ENCODE measurements around the gene RNASE12. TPM values are rescaled to one million over a fixed set of nuclear protein-coding genes. Genes with fewer than 3 reads are reported as not detected.
"Not testable (repeated sequence)": the region's sequence is repeated elsewhere in the genome, so short reads cannot be mapped to it uniquely, and the experiment has no call there.

Gene RNASE12
- total RNA-seq, 1 donor: not detected

GRCh38 chr14:20583908-20584307, 7.3 kb downstream of the RNASE12 start:
- DNase-seq (ENCODE audit: low read depth in 2 of 3, low spot score in 2 of 3): no peak

DNA sequence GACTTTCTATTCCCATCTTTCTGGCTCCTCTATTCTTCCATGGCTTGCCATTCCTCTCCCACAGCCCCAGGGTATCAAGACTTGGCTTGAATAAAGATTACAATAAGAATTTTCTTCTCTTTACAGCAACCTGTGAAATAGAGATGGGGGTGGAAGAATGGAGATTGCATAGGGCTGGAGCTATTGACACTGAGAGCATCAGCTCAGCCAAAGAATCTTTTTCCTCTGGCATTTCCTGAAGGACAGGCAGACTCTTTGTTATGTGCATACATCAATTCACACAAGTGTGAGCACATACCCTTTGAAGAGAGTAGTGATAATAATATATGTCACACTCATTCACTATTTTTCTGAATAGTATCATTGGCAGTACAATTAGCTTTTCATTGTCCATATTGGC, 8.0 kb downstream of the RNASE12 start:
- DNase-seq (ENCODE audit: low read depth in 2 of 3, low spot score in 2 of 3): no peak

GRCh38 chr14:20580242-20580641, 10.9 kb downstream of the RNASE12 start:
- DNase-seq (ENCODE audit: low read depth in 2 of 3, low spot score in 2 of 3): peak in 1 of 3 donors; percentile 54

- DNase-seq (ENCODE audit: low read depth in 2 of 3, low spot score in 2 of 3): peak in 1 of 3 donors; percentile 31
Observed at GRCh38 chr14:20578784-20579502, 12.2 kb downstream of the RNASE12 start.

DNA sequence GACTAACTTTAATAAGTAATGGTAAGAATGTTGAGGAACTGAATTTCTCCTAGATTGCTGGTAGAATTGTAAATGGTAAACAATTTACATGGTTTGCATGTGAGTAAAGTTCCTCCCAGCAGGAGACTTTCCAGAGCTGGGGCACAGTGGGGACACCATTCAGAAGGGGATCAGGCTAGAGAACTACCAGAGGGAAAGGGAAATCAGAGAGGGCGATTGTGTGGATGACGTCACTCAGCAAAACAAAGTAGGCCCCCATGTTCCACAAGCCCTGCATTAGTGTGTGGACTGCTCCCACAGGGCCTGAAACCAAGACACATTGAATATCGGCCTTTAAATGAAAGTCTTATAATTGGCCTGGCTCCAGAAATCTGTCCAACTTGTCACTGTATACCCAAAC, 12.9 kb downstream of the RNASE12 start:
- no peak for DNase-seq (ENCODE audit: low read depth in 2 of 3, low spot score in 2 of 3)

DNA sequence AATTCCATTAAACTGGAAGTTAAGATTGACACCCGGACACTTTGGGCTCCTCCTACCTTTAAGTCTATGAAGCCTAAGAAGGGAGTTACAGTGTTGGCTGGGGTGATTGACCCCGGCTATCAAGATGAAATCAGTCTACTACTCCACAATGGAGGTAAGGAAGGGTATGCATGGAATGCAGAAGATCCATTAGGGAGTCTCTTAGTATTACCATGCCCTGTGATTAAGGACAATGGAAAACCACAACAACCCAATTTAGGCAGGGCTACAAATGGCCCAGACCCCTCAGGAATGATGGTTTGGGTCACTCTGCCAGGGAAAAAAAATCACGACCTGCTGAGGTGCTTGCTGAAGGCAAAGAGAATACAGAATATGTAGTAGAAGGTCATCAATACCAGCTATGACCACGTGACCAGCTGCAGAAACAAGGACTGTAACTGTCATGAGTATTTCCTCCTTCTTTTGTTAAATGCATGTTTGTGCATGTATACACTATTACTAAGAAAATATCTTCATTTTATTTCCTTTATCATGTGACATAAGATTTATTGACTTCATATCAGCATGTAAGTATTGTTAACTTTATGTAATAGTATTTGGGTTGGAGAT, 18.7 kb downstream of the RNASE12 start:
- DNase-seq (ENCODE audit: low read depth in 2 of 3, low spot score in 2 of 3): not testable (repeated sequence)

DNA sequence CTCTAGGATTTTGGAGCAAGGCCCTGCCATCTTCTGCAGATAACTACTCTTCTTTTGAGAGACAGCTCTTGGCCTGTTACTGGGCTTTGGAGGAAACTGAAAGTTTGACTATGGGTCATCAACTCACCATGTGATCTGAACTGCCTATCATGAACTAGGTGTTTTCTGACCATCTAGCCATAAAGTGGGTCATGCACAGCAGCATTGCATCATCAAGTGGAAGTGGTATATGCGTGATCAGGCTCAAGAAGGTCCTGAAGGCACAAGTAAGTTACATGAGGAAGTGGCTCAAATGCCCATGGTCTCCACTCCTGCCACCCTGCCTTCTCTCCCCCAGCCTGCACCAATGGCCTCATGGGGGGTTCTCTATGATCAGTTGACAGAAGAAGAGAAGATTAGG, 20.5 kb downstream of the RNASE12 start:
- DNase-seq (ENCODE audit: low read depth in 2 of 3, low spot score in 2 of 3): not testable (repeated sequence)

DNA sequence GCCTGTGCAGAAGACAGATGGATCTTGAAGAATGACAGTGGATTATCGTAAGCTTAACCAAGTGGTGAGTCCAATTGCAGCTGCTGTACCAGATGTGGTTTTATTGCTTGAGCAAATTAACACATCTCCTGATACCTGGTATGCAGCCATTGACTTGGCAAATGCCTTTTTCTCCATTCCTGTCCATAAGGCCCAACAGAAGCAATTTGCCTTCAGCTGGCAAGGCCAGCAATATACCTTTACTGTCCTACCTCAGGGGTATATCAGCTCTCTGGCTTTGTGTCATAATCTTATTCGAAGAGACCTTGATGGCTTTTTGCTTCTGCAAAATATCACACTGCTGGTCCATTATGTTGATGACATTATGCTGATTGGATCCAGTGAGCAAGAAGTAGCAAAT, 21.3 kb downstream of the RNASE12 start:
- DNase-seq (ENCODE audit: low read depth in 2 of 3, low spot score in 2 of 3): not testable (repeated sequence)

- no peak for DNase-seq (ENCODE audit: low read depth in 2 of 3, low spot score in 2 of 3)
Observed at GRCh38 chr14:20569066-20569465, 22.1 kb downstream of the RNASE12 start.

GRCh38 chr14:20568393-20568792, 22.8 kb downstream of the RNASE12 start:
- DNase-seq (ENCODE audit: low read depth in 2 of 3, low spot score in 2 of 3): no peak

- not testable (repeated sequence) for DNase-seq (ENCODE audit: low read depth in 2 of 3, low spot score in 2 of 3)
Observed at GRCh38 chr14:20567199-20567598, 24.0 kb downstream of the RNASE12 start.

- DNase-seq (ENCODE audit: low read depth in 2 of 3, low spot score in 2 of 3): no peak
Observed at GRCh38 chr14:20564501-20564997, 26.6 kb downstream of the RNASE12 start.

GRCh38 chr14:20563971-20564370, 27.2 kb downstream of the RNASE12 start:
- no peak for DNase-seq (ENCODE audit: low read depth in 2 of 3, low spot score in 2 of 3)

DNA sequence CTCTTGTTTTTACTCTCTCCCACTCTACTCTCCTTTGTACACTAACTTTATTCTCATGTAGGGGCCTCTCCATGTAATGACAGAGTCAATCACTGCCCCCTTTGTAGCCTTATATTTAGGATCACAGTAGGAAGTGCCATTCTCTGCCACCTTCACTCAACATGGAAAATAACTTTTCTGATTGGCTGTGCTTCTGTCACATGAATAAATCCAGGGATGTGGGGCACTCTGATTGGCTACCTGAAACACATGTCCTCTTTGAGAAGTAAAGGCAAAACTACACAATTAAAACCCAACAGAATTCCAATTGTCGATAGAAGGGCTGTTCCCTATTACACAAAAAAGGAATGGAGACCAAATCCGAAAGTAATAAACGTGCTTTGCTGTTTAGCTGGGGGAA, 30.2 kb downstream of the RNASE12 start, which contains the start of gene RNASE9:
TSS of gene RNASE9 (minus strand) at position 87 of the 400 bp plus-strand sequence.
- no peak for DNase-seq (ENCODE audit: low read depth in 2 of 3, low spot score in 2 of 3)

GRCh38 chr14:20559461-20559904, 31.7 kb downstream of the RNASE12 start:
- DNase-seq (ENCODE audit: low read depth in 2 of 3, low spot score in 2 of 3): no peak

- DNase-seq (ENCODE audit: low read depth in 2 of 3, low spot score in 2 of 3): no peak
Observed at GRCh38 chr14:20557212-20557542, 34.0 kb downstream of the RNASE12 start.

DNA sequence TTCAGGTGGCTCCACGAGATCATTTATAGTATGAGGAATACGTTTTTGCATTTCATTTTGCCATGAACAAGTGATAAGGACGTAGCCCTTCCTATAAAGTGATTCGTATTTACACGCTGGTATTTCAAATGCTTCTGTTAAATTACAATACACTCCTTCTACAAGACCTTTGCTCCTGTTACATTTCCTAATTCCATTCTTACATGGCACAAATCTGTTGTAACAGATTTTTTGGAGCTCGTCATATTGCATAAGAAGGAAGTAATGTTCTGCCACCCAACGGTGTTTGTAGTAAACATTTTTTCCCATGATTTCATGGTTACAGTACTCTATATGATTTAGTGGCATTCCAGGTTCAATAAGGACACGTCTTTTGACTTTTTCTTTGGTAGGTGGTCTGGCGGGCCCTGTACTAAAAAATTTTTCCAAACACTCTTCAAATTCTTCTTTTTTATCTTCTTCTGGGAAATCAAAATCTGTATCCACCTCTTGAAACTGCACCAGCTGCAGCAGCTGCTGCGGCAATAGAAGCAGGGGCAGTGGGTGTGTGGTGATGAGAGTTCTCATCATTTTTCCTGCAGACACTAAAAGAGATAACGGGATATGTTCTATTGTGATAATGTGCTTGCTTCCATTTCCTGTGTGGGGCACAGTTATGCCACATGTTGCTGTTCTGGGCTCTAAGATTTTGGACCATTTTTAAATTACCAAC, 34.5 kb downstream of the RNASE12 start:
- no peak for DNase-seq (ENCODE audit: low read depth in 2 of 3, low spot score in 2 of 3)

DNA sequence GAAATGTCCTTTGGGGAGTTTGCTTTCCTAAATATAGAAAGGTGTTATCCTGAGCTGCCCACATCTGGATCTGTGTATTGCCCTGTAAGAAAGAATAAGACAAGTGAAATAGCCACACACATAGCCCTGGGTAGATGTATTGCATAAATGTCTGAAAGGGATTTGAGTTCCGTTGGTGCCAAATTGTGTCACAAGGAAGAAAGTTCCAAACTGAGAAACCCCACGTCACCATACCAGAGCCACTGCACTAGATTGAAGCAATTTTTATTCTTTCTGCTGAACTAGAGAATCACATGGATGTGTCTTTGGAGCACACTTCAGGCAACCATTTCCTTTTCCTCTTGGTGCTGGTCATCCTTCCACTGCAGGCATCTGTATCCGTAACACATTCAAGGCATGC, 35.3 kb downstream of the RNASE12 start:
- DNase-seq (ENCODE audit: low read depth in 2 of 3, low spot score in 2 of 3): no peak

DNA sequence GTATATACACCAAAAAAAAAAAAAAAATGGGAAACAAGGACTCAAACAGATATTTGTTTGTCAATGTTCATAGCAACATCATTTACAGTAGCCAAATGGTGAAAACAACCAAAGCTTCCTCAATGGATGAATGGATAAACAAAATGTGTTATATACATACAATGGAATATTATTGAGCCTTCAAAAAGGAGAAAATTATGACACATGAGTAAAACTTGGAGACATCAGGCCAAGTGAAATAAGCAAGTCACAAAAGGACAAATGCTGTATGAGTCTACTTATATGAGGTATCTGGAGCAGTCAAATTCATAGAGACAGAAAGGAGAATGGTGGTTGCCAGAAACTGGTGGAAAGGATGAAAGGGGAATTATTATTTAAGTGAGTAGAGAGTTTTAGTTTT, 38.2 kb downstream of the RNASE12 start:
- no peak for DNase-seq (ENCODE audit: low read depth in 2 of 3, low spot score in 2 of 3)

- DNase-seq (ENCODE audit: low read depth in 2 of 3, low spot score in 2 of 3): no peak
Observed at GRCh38 chr14:20551606-20552005, 39.6 kb downstream of the RNASE12 start.

DNA sequence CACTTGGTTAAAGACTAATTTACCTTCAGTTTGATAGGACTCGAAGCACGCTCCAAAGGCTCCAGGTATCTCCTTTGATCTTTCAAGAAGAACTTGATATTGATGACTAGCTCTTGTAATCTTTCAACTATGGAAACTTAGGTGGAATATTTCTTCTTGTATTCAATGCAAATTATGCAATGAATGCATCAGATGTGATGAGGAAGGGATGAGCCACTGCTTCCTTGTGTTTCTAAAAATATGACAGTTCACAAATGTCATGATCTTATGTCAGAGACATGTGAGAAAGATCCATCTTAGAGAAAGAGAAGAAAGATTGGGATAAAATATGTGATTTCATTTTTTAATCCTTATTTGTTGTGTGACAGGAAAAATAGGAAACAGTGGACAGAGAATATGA, 40.2 kb downstream of the RNASE12 start:
- no peak for DNase-seq (ENCODE audit: low read depth in 2 of 3, low spot score in 2 of 3)
